GM18861 (cell line): Measurements from ENCODE around the gene NPAS3.

Source experiments
- ATAC-seq: cut with Tn5 transposase; IDR thresholded peaks from one replicate; pipeline ENCODE4 v1.9.1; 2021; ENCODE audit not compliant: unreplicated experiment

NPAS3 gene

GRCh38 chr14:33241331-33241730 is 302.7 kb downstream of the NPAS3 start:
- no peak for ATAC-seq

DNA sequence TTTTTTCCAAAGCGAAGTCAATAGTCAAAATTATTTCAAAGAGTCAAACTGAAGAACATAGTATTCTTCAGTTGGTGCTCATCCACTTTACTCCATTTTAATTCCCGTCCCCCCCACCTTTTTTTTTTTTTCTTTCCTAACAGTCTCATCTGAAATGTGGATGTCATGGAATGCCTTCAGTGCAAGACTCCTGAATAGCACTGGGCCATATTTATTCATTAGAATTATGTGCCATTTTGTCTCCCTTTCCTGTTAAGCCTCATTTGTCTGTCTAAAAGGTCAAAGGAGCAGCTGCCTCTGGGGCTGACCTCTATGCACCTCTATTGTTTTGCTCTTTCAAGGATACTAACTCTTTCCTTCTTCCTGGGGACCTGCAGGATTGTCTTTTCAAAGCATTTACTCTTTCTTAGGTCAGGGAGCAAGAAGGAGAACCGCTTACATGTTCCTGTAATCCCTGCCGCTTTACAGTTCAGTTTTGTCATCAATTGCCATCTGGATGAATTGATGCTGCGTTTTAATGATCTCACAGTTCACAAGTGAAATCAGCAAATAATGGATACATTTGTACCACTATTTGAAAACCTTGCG is 310.6 kb downstream of the NPAS3 start:
- ATAC-seq = no peak

GRCh38 chr14:33250963-33251362 is 312.3 kb downstream of the NPAS3 start:
- no peak for ATAC-seq

DNA sequence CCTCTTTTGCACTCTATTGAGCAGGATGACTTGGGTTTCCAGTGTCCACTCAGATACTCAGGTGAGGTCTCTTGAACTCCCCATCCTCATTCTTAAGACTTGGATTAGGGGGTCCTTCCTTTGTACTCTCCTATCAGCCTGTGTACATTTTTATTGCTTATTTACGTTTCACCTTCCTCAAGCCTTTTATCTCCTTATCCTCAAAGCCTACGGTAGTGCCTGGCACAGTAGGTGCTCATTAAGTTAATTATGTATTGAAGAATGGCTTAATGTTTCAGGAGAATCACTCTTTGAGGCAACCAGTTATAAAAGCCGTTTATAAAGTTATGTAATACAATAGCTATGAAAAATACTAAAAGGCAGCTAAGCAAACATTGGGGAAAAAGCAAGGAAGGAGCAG is 315.7 kb downstream of the NPAS3 start:
- no peak for ATAC-seq

GRCh38 chr14:33254861-33255395 is 316.2 kb downstream of the NPAS3 start:
- ATAC-seq = no peak

- ATAC-seq = no peak
Observed at GRCh38 chr14:33257796-33258195, 319.1 kb downstream of the NPAS3 start.

DNA sequence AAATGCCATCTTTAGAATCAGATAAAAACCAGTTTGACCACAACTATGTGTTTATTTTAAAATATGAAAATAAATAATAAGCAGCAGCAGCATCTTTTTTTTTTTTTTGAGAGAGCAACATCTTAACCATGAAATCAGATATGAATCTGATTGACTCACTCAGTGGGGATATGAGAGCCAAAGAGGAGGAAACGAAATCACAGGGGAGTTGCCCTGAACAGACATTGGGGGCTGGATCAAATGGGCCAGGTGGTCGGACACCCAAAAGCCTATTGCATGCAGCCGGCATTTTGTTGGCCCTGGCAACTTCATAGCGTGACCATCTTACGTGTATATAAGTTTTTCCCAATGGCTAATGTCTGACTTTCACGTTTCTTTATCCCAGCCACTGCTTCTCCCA is 321.1 kb downstream of the NPAS3 start:
- ATAC-seq = no peak

GRCh38 chr14:33271216-33271615 is 332.5 kb downstream of the NPAS3 start:
- no peak for ATAC-seq

GRCh38 chr14:33271891-33272290 is 333.2 kb downstream of the NPAS3 start:
- no peak for ATAC-seq

GRCh38 chr14:33273978-33274377 is 335.3 kb downstream of the NPAS3 start:
- no peak for ATAC-seq

DNA sequence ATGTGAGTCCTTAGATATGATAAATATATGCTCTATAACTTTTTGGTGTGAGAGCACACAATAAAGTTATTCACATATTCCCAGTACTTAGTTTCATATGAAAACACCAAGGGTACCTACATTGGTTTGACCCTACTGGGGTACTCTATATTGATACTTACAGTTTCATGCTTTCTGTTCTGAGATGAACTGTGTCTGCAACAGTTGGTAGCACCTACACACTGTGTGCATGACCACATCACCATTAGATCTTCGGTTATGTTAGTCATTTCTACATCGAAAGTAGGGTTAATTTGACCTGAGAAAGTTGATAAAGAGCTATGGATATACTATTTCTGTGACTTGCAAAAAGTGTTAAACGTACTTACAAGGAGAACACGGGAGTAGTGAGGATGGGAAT is 337.2 kb downstream of the NPAS3 start:
- no peak for ATAC-seq

GRCh38 chr14:33279865-33280264 is 341.2 kb downstream of the NPAS3 start:
- ATAC-seq = no peak

- ATAC-seq = no peak
Observed at GRCh38 chr14:33280646-33281045, 342.0 kb downstream of the NPAS3 start.

DNA sequence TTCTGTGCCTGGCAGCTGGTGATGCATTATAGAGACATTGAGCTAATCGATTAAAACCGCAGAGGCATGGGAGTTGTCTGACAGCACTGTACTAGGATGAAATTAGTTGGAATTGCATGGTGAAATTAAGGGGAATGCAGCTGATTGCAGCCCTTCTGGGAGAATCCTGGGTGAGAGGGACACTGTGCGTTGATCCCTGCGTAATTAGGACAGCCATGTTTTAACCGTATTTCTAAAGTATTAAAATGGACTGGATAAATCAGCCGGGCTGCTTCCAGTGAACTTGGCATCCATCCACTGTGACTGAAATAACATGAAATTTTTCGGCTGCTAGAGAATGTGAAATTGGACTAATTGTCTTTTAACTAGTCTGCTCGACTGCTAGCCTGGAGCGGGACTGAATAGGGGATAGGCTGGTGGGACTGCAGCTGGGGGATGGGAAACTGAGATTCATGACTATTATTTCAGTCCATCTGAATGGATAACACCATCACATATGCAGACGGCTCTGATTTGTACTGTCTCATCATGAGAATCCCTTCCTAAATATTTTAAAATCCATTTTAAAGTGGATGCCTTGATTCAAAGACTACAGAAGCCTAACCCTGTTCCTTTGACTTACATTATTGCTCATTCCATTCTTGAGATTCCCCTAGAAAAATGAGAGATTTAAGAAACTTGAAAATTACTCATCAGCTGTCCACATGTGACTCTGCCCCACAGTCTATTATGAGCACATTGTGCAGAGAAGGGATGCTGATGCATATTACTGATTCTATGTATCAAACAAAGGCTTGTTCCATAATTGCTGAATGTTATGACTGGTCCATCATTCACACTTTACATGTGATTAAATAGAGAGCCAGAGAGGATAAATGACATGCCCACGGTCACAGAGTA is 343.9 kb downstream of the NPAS3 start:
- no peak for ATAC-seq

GRCh38 chr14:33285902-33286700 is 347.4 kb downstream of the NPAS3 start:
- no peak for ATAC-seq

- ATAC-seq = no peak
Observed at GRCh38 chr14:33287189-33287588, 348.5 kb downstream of the NPAS3 start.

DNA sequence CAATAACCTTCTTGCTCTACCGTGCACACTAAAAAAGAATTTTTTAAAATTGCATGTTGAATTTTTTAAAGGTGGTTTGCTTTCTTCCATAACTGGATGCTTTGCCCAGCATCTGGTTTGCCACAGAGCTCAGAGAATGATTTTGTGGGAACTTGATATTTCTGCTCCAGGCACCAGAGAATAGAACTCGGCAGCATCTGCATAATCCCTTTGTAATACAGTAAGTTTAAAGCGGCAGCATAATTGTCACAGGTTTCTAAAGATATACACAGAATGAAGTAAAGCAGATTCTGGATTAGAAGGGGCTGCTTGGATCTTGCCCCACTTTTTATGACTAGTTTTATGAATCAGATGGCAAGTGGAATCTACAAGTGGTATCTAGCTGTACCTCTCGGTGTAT is 352.0 kb downstream of the NPAS3 start:
- ATAC-seq = no peak

GRCh38 chr14:33291529-33292104 is 352.9 kb downstream of the NPAS3 start:
- ATAC-seq = no peak

- ATAC-seq = no peak
Observed at GRCh38 chr14:33294419-33294818, 355.7 kb downstream of the NPAS3 start.

GRCh38 chr14:33297565-33297964 is 358.9 kb downstream of the NPAS3 start:
- ATAC-seq = no peak

DNA sequence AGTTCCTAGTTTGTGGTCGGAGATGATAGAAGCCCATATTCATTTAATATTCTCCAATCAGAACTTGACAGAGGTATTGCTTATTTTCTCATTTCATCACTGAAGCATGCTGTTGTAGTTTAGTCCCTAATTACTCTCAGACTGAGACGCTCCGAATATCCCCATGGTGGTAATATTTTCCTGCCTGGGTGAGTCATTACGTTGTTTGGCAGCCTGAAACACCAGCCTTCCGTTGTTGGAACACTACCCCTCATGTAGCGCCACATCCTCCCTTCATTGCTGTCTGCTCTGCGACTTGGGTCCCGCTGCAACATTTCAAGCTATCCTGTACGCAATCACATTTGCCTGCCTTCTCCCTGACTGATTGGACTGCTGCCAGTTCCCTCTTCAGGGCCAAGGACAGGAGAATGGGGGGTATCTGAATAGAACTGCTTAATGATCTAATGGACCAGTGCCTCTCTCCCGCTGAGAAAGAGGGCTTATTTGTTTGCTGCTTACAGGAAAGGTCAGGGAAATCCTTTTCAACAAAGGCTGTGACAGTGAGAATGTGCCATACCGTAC is 369.1 kb downstream of the NPAS3 start:
- ATAC-seq = no peak
